H9 (cell line): Measurements from ENCODE around the gene TCEAL7. TPM values are rescaled to one million over a fixed set of nuclear protein-coding genes. Genes with fewer than 3 reads are reported as not detected.

Experiments
- DNase-seq: peaks from one replicate; pipeline ENCODE4 v3.0.0-alpha.2; 2017
- H2AFZ ChIP-seq: one replicate; pipeline ENCODE4 v1.6.1; 2013; ENCODE audit warnings: mild to moderate bottlenecking, low read length, control low read depth, moderate library complexity
- H2AK5ac ChIP-seq: 2 replicates; pipeline ENCODE4 v1.6.1; 2013; ENCODE audit warnings: low read length, control low read depth, mixed read lengths; ENCODE audit not compliant: insufficient read length
- H2BK120ac ChIP-seq: one replicate; pipeline ENCODE4 v1.6.1; 2013; ENCODE audit warnings: low read depth, mild to moderate bottlenecking, low read length, control low read depth, inconsistent platforms; ENCODE audit not compliant: poor library complexity, severe bottlenecking
- H2BK12ac ChIP-seq: 2 replicates; pipeline ENCODE4 v1.6.1; 2013; ENCODE audit warnings: low read length, control low read depth, mixed read lengths, low read depth; ENCODE audit not compliant: insufficient read length
- H2BK15ac ChIP-seq: 2 replicates; pipeline ENCODE4 v1.6.1; 2013; ENCODE audit warnings: low read depth, low read length, control low read depth
- H2BK20ac ChIP-seq: one replicate; pipeline ENCODE4 v1.6.1; 2013; ENCODE audit warnings: low read depth, mild to moderate bottlenecking, low read length, control low read depth, inconsistent platforms; ENCODE audit not compliant: poor library complexity, severe bottlenecking
- H2BK5ac ChIP-seq: 2 replicates; pipeline ENCODE4 v1.6.1; 2013; ENCODE audit warnings: low read length, control low read depth, mixed read lengths; ENCODE audit not compliant: insufficient read length
- H3K14ac ChIP-seq: 2 replicates; pipeline ENCODE4 v1.6.1; 2013; ENCODE audit warnings: low read length, control low read depth; ENCODE audit not compliant: insufficient read depth
- H3K18ac ChIP-seq: 2 replicates; pipeline ENCODE4 v1.6.1; 2013; ENCODE audit warnings: low read depth, mild to moderate bottlenecking, mixed read lengths, low read length, control low read depth; ENCODE audit not compliant: insufficient read length
- H3K23ac ChIP-seq: 2 replicates; pipeline ENCODE4 v1.6.1; 2013; ENCODE audit warnings: low read length, control low read depth, mixed read lengths, low read depth; ENCODE audit not compliant: insufficient read length
- H3K23me2 ChIP-seq: 2 replicates; pipeline ENCODE4 v1.6.1; 2013; ENCODE audit warnings: low read depth, mild to moderate bottlenecking, mixed read lengths, low read length, control low read depth; ENCODE audit not compliant: insufficient read length, poor library complexity, severe bottlenecking
- H3K27ac ChIP-seq: 2 replicates; pipeline ENCODE4 v1.5.1; 2013; ENCODE audit warnings: low read length, control low read depth, mixed read lengths, low read depth; ENCODE audit not compliant: insufficient read length
- H3K27me3 ChIP-seq: 2 replicates; pipeline ENCODE4 v1.6.1; 2013; ENCODE audit warnings: low read length, control low read depth, inconsistent platforms; ENCODE audit not compliant: insufficient read depth
- H3K4ac ChIP-seq: 2 replicates; pipeline ENCODE4 v1.6.1; 2013; ENCODE audit warnings: low read depth, mild to moderate bottlenecking, control low read depth, inconsistent platforms, low read length, moderate library complexity
- H3K4me1 ChIP-seq: 2 replicates; pipeline ENCODE4 v1.6.1; 2013; ENCODE audit warnings: low read length, control low read depth, inconsistent platforms; ENCODE audit not compliant: insufficient read depth
- H3K4me2 ChIP-seq: 2 replicates; pipeline ENCODE4 v1.6.1; 2013; ENCODE audit warnings: low read length, control low read depth, mixed read lengths; ENCODE audit not compliant: insufficient read length, insufficient read depth
- H3K56ac ChIP-seq: 2 replicates; pipeline ENCODE4 v1.6.1; 2013; ENCODE audit warnings: low read depth, mild to moderate bottlenecking, mixed read lengths, low read length, control low read depth; ENCODE audit not compliant: insufficient read length
- H3K79me1 ChIP-seq: 2 replicates; pipeline ENCODE4 v1.6.1; 2013; ENCODE audit warnings: low read depth, mild to moderate bottlenecking, moderate library complexity, low read length, control low read depth, inconsistent platforms; ENCODE audit not compliant: insufficient read depth, poor library complexity, severe bottlenecking
- H3K79me2 ChIP-seq: 2 replicates; pipeline ENCODE4 v1.6.1; 2013; ENCODE audit warnings: low read length, control low read depth, inconsistent platforms; ENCODE audit not compliant: insufficient read depth
- H3K9ac ChIP-seq: 2 replicates; pipeline ENCODE4 v1.6.1; 2013; ENCODE audit warnings: low read length, control low read depth, mixed read lengths; ENCODE audit not compliant: insufficient read length; ENCODE audit errors: extremely low read depth
- H3K9me3 ChIP-seq: one replicate; pipeline ENCODE4 v1.6.1; 2013; ENCODE audit warnings: low read depth, low read length, inconsistent platforms; ENCODE audit not compliant: control insufficient read depth
- H3T11ph ChIP-seq: one replicate; pipeline ENCODE4 v1.6.1; 2013; ENCODE audit warnings: mild to moderate bottlenecking, low read length, control low read depth, inconsistent platforms
- H4K20me1 ChIP-seq: one replicate; pipeline ENCODE4 v1.6.1; 2013; ENCODE audit not compliant: control insufficient read depth, insufficient read length, insufficient read depth
- H4K5ac ChIP-seq: 2 replicates; pipeline ENCODE4 v1.6.1; 2013; ENCODE audit warnings: low read depth, mild to moderate bottlenecking, mixed read lengths, low read length, control low read depth; ENCODE audit not compliant: insufficient read length
- H4K8ac ChIP-seq: replicated peaks from 2 replicates; pipeline ENCODE4 v1.6.1; 2013; ENCODE audit warnings: low read length, control low read depth, mixed read lengths, low read depth; ENCODE audit not compliant: insufficient read length
- H4K91ac ChIP-seq: 2 replicates; pipeline ENCODE4 v1.6.1; 2013; ENCODE audit warnings: low read depth, mild to moderate bottlenecking, moderate library complexity, mixed read lengths, low read length, control low read depth; ENCODE audit not compliant: insufficient read length
- H3K27ac Mint-ChIP-seq, 3 experiments: 2 replicates in 2 of 3; 3 replicates in 1 of 3; pipeline ENCODE4 v1.8.0; 2020 to 2021; ENCODE audit warnings: mixed read lengths in 3 of 3, mild to moderate bottlenecking in 1 of 3, moderate library complexity in 1 of 3
- H3K27me3 Mint-ChIP-seq: 2 replicates; pipeline ENCODE4 v1.8.0; 2021; ENCODE audit warnings: low read depth, mild to moderate bottlenecking, moderate library complexity, mixed read lengths
- H3K36me3 Mint-ChIP-seq, 3 experiments: 2 replicates in 2 of 3; 3 replicates in 1 of 3; pipeline ENCODE4 v1.8.0; 2020 to 2021; ENCODE audit warnings: low read depth in 3 of 3, mixed read lengths in 3 of 3; ENCODE audit not compliant: insufficient read depth in 1 of 3
- H3K4me1 Mint-ChIP-seq, 2 experiments: 2 replicates each; pipeline ENCODE4 v1.8.0; 2020; ENCODE audit warnings: mixed read lengths in 2 of 2
- H3K4me3 Mint-ChIP-seq, 2 experiments: 2 replicates in 1 of 2; 3 replicates in 1 of 2; pipeline ENCODE4 v1.8.0; 2020 to 2021; ENCODE audit warnings: mild to moderate bottlenecking in 2 of 2, mixed read lengths in 2 of 2, moderate library complexity in 1 of 2
- H3K9me3 Mint-ChIP-seq, 2 experiments: 2 replicates in 1 of 2; 3 replicates in 1 of 2; pipeline ENCODE4 v1.8.0; 2020; ENCODE audit warnings: mild to moderate bottlenecking in 2 of 2, mixed read lengths in 2 of 2, moderate library complexity in 1 of 2
- CTCF ChIP-seq: fragments of 200-600 bp; sonication (generic); conservative IDR thresholded peaks from 3 replicates; pipeline ENCODE4 v1.8.0; 2021; ENCODE audit warnings: antibody characterized with exemption, mild to moderate bottlenecking
- WGBS: extraction: QIAGEN DNeasy Blood & Tissue Kit; methylation state at CpG from one replicate; pipeline ENCODE4 v1.1.7; 2013; ENCODE audit warnings: missing lambda C conversion rate, low lambda C conversion rate, mixed read lengths; ENCODE audit not compliant: insufficient read length; ENCODE audit errors: extremely low coverage; 5-methylcytosine and 5-hydroxymethylcytosine counted together
- total RNA-seq: library from RNA; stranded (reverse); gene quantifications from 2 replicates; pipeline ENCODE4 v1.2.1, GENCODE V29; 2021

The TCEAL7 gene
- total RNA-seq, 1 experiment from 2014 or later: 2.7 TPM

- Histone ChIP-seq H3K4ac (no peak overlapping the region), H3K23ac (no peak overlapping the region), H3K18ac (no peak overlapping the region), H3K23me2 (no peaks in the 10 kb centered on the region), H3K27me3 (peaks cover 6% of the 10 kb centered on the region; the same call in 1 of the 2 replicates), H2BK20ac (no peak overlapping the region), H3K9ac (no peak overlapping the region), H3K14ac (no peak overlapping the region), H2BK120ac (no peak overlapping the region), H4K91ac (no peak overlapping the region), H3K27ac (no peak overlapping the region), H4K20me1 (no peaks in the 10 kb centered on the region), H4K5ac (no peak overlapping the region), H3T11ph (no peak overlapping the region), H3K4me1 (no peaks in the 10 kb centered on the region; the same call in 1 of the 2 replicates), H2BK12ac (no peak overlapping the region), H3K9me3 (no peaks in the 10 kb centered on the region), H3K79me2 (no peaks in the 10 kb centered on the region), H2BK5ac (no peak overlapping the region), H4K8ac (no peak overlapping the region), H3K56ac (no peak overlapping the region), H3K4me2 (no peak overlapping the region), H3K79me1 (no peaks in the 10 kb centered on the region), H2AFZ (no peak overlapping the region), H2AK5ac (no peak overlapping the region), H2BK15ac (no peak overlapping the region)
- no CpG with 5 or more reads among the region's 2 CpGs for WGBS
- Mint-ChIP-seq H3K4me1 (peaks cover 7 to 8% of the 10 kb centered on the region in 2 experiments), H3K36me3 (peaks cover 0 to 10% (median 0%) of the 10 kb centered on the region in 3 experiments; a peak in 1 of 7 replicates), H3K9me3 (peaks cover 18 to 67% of the 10 kb centered on the region in 2 experiments; a peak in 4 of 5 replicates), H3K4me3 (no peak overlapping the region), H3K27ac (no peak overlapping the region), H3K27me3 (peaks cover 27% of the 10 kb centered on the region)
- no peak for DNase-seq
- TF ChIP-seq CTCF: no peak
Observed at GRCh38 chrX:103293118-103293517, 36.9 kb upstream of the TCEAL7 start.
